NCI-H2081 treated with DMSO at 0.1 percent for 48 hours (cell line): ENCODE results near the gene MAP2K2.

ENCODE experiments used
- DNase-seq: peaks from one replicate; lab custom pipeline; 2025; lab: John Stamatoyannopoulos, UW

MAP2K2 gene

GRCh38 chr19:4060621-4061177 lies 63.2 kb downstream of the MAP2K2 start:
- no peak for DNase-seq

- DNase-seq = no peak
These were observed 63.9 kb downstream of the MAP2K2 start for GRCh38 chr19:4059891-4060620.

DNA sequence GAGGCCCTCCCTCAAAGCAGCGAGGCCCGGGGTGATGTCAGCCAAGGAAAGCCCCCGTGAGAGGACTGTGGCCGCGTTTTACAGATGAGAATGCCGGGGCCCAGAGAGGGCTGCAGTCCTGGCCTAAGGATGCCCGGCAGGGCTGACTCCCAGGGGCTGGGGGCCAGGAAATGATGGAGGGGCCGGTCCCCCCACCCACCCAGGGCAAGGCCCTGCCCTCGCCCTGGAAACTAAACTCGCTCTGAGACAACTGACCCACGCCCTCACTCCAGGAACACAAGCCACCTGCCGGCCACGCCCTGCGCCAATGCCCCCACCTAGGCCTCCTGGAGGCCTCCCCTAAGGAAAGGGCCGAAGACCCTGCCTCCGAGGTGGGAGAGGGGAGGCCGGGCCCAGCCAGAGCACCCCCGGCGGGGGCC lies 64.5 kb downstream of the MAP2K2 start:
- no peak for DNase-seq

DNA sequence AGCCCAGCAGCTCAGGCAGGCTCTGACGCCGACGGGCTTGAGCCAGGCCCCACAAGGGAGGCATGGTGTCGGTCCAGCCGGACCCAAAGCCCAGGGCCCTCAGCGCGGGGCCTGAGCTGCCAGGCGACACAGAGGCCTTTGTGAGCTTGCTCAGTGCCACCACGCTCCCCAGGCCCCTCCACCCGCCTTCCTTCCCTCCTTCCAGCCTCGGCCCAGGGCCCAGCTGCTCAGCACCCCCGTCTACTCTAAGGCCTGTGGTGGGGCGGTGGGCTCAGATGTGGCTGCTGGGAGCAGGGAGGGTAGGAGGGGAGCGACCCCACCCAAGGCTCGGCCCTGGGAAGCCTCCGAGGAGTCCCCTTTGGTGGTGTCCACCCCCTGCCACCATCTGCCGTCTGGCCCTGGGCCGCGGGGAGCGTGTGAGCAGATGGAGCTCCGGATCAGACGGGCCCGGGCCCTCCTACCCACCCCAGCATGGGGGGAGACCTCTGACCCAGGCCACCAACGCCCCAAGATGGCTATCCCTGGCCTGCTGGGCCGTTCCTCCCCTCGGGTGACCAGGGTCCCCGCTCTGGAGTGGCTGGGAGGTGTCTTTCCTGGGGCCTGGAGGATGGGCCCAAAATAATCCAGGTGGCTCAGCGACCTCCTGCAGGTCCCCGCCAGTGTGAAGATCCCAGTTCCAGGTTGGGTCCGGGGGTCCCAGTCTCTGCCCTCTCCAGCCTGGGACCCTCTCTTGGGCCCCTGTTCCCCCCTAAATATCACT lies 65.0 kb downstream of the MAP2K2 start:
- DNase-seq = no peak

DNA sequence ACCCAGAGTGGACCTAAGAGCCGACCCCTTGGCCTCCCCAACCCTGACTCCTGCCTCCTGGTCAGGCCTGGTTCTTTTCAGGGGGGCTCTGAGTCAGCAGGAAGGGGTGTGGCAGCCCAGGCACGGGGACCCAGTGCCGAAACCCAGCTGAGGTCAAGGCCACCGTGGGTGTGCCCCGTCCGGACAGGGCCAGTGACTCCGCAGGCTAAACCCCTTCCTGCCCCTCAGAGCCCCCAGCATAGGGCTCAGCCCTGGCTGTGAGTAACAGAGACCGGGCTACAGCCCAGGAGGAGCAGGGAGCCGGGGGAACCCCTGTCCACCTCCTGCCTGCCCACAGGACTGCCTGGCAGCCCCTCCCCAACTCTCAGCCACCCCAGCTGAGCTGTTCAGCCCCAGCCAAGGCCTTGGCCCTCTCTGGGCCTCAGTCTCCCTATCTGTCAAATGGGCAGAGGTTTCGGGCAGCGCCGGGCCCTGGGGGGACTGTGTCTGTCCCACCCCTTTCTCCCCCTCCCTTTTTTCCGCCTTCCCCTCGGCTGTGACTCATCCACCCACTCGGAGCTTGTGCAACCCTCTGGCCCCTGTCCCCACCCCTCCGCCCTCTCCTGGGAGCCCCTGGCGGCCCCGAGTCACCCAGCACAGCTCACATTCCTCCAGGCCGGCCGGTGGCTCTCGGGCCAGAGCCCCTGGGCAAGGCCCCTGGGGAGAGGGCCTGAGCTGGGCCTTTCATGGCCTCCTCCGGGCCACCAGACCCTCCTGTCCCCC lies 65.8 kb downstream of the MAP2K2 start:
- no peak for DNase-seq

GRCh38 chr19:4055209-4055552 lies 68.7 kb downstream of the MAP2K2 start:
- DNase-seq = no peak

DNA sequence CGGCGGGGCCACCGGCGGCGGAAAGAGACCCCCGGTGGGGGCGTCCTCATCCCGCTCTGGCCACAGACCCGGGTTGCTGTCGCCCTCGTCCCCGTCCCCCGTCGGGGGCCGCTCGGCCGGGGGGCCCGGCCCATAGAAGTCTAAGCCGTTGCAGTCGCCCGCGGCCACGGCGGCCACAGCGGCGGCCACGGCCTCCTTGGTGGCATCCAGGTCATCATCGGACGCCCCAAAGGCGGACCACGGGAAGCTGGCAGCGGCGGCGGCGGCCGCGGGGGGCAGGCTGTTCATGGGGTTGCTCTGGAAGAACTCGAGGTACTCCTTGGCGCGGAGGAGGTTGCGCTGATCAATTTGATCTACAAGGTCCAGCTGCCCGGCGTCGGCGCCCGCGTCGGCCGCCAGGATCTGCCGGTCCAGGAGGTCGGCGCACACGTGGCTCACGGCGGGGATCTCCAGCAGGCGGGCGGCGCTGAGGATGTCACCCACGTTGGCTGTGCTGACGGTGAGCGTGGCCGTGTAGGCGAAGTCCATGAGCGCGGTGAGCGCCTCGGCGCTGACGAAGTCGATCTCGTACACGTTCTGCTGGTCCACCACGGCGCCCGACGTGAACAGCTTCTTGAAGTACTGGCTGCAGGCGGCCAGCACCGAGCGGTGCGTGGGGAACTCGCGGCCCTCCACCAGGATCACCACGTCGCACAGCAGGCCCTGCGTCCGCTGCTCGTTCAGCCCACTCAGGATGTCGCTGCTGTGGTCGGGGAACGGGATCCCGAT lies 69.3 kb downstream of the MAP2K2 start:
- no peak for DNase-seq

DNA sequence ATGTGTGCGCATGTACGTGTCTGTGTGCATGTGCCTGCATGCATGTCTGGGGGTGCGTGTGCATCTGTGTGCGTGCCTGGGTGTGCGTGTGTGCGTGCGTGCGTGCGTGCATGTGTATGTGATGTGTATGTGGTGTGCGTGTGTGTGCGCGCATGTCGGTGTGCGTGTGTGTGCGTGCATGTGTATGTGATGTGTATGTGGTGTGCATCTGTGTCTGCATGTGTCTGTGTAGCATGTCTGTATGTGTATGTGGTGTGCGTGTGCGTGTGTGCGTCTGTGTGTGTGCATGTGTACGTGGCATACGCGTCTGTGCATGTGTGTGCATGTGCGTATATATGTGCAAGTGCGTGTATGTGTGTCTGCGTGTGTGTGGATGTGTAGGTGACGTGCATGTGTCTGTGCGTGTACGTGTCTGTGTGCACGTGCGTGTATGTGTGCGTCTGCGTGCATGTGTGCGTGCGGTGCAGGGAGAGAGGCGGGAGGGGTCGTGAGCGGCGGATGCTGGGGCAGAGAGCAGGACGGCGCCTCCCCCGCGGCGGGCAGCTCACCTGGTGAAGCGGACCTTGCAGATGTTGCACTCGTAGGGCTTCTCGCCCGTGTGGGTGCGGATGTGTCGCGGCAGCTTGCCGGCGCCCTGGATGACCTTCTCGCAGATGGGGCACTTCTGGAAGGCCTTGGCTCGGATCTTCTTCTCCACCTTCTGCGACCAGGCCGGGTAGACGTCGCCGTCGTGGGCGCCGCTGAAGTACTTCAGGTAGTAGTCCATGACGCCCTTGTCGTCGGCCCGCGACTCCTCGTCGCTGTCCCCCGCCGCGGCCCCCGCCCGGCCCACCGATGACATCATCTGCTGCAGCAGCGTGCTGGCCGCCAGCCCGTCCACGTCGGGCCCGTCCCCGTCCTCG lies 70.2 kb downstream of the MAP2K2 start:
- DNase-seq = no peak

GRCh38 chr19:4052993-4053422 lies 70.9 kb downstream of the MAP2K2 start:
- DNase-seq = no peak

GRCh38 chr19:4052114-4052992 lies 71.6 kb downstream of the MAP2K2 start:
- DNase-seq = no peak

DNA sequence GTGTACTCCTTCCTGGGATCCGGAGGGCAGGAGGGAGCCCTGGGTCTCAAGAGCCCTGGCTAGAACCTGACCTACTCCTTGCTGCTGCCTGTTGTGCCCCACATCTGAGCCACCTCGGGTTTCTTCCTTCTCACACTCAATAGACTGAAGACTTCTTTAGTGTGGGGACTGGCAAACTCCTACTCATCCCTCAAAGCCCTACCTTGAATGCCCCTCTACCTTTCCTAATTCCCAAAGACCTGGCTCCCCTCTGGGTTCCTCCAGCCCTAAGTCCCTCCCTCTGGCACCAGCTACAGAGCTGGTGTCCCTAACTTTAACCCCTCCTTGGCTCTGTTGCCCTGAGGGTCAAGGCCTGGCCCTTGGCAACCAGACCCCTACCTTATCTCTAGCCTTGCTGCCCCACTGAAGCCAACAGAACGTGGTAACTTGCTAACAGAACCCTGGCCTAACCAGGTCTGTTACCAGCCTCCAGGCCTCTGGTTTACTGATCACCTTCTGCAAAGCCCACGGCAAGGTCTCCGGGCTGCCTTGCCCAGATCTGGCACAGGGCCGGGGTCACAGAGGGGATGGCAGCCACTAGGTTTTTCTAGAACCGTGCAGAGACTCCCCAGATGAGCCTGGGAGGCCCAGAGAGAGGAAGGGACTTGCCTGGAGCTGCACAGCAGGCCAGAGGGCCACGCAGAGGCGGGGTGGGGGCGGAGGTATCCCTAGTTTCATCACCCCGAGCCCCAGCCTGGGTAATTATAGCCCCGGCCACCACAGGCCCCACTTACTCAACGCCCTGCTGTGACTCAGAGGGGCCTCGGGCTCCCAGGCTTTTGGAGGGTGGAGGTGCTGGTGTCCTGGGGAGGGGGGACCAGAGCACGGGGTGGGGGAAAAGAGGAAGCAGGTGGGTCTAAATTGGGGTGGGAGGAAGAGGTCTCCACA lies 72.5 kb downstream of the MAP2K2 start:
- DNase-seq = no peak

DNA sequence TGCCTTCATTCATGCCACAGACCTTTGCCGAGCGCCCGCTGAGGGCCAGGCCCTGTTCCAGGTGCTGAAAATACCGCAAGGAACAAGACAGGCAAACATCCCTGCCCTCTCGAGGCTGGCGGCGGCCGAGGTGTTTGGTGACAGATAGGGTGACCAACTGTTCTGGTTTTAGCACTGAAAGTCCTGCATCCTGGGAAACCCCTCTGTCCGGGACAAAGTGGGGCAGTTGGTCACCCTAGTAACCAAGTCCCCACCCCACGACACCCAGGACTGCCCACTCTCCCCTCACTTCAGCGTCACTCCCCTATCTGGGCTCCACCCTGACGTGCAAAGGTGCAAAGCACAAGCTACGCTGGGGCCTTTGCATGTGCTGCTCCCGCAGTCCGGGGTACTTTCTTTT lies 74.5 kb downstream of the MAP2K2 start:
- no peak for DNase-seq

GRCh38 chr19:4046946-4047683 lies 76.8 kb downstream of the MAP2K2 start:
- no peak for DNase-seq

DNA sequence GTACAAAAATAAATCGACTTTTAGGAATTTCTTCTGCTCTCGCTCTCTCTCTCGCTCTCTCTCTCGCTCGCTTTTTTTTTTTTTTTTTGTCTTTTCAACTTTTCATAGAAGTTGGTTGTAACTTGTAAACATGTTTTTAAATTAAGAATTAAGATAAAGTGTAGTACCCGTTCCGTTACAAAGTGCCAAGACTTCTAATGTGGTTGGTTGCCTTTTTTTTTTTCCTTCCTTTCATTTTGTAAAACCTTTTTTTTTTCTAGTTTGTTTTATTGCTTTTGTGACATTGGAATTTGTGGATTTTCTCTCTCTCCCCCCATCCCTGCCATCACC lies 77.6 kb downstream of the MAP2K2 start:
- DNase-seq = no peak

DNA sequence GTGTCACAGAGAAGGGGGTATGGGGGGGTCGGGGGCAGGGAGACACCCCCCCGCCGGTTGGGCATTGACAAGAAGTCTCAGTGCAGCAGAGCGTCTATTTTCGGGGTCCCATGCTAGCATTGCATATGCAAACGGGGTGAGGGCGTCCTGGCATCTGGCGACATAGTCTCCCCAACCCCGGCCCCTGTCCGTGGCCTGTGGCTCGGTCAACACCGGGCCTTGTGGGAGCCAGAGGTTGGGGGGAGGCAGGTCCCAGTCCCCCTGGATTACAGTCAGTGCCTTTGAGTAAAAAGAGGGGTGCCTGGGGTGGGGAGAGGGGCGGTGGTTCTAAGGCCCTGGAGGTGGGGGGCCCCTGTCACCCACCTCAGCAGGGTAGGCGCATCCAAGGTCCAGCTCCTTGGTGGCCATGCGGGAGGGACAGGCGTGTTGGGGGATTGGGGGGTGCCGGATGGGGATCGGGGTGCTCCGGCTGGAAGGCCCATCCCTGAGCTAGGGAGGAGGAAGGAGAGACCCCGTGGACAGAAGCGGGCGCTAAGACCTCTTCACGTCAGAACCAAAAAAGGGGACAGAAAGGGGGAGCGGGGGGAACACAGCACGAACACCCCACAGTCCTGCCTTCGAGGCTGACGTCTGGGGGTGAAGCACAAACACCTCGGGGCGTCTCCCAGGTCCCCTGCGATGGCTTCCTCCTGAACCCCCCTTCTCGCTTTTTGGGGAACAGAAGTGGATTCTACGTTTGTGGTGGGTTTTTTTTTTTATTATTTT lies 78.1 kb downstream of the MAP2K2 start:
- DNase-seq = no peak

- DNase-seq = no peak
These were observed 78.9 kb downstream of the MAP2K2 start for GRCh38 chr19:4044990-4045465.
